ENCODE measurements around the gene PPP2R5B. TPM values are rescaled to one million over a fixed set of nuclear protein-coding genes. Genes with fewer than 3 reads are reported as not detected.

PPP2R5B gene
- total RNA-seq, 1 donor from 2014 or later, result 12.6 TPM

DNA sequence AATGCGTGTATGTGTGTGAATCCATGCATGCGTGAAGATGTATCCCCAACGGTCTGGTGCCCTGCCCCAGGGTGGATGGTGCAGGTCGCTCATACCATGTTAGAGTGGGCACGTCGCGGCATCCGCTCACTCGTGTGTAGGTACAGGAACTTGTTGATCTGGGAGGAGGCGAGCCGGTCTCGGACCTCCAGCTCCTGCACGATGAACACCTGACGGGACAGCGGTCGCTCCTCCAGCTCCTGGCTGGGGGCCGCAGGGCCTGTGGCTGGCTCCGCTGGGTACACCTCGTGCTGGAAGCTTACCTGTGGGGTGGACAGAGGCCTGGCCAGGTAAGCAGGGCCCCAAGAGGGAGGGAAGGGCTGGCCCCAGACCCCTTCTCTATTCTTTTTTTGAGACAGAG lies 25.9 kb upstream of the PPP2R5B start:
- POLR2A ChIA-PET, result interaction anchor here (0.6 to 27.8 kb wide), 2 partner anchors 41 to 82 kb away, joined by 4 to 1194 read pairs; partner anchors contain the start of gene CDC42BPG
- CTCF ChIA-PET, result interaction anchor here (2.4 kb wide), 1 partner anchor 52 kb away, joined by 13 read pairs; no protein-coding TSS in a partner anchor
- intact Hi-C loops (cut with micrococcal nuclease), result no loop called here
- H3K36me3 Mint-ChIP-seq (ENCODE audit: low read depth), result peaks cover 61% of the 10 kb centered on the region
- no peak for ATAC-seq (ENCODE audit: low read depth)
- DNase-seq, result no peak
- H3K27ac Mint-ChIP-seq, result no peak overlapping the region
- TF ChIP-seq, protein P1, sequence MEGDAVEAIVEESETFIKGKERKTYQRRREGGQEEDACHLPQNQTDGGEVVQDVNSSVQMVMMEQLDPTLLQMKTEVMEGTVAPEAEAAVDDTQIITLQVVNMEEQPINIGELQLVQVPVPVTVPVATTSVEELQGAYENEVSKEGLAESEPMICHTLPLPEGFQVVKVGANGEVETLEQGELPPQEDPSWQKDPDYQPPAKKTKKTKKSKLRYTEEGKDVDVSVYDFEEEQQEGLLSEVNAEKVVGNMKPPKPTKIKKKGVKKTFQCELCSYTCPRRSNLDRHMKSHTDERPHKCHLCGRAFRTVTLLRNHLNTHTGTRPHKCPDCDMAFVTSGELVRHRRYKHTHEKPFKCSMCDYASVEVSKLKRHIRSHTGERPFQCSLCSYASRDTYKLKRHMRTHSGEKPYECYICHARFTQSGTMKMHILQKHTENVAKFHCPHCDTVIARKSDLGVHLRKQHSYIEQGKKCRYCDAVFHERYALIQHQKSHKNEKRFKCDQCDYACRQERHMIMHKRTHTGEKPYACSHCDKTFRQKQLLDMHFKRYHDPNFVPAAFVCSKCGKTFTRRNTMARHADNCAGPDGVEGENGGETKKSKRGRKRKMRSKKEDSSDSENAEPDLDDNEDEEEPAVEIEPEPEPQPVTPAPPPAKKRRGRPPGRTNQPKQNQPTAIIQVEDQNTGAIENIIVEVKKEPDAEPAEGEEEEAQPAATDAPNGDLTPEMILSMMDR (IDR thresholded peaks at IDR 0.05), result no peak
- H3K4me3 Mint-ChIP-seq, result no peak overlapping the region
- no peaks in the 10 kb centered on the region for H3K27me3 Mint-ChIP-seq
- H3K4me1 Mint-ChIP-seq, result peaks cover 13% of the 10 kb centered on the region
- no peaks in the 10 kb centered on the region for H3K9me3 Mint-ChIP-seq

DNA sequence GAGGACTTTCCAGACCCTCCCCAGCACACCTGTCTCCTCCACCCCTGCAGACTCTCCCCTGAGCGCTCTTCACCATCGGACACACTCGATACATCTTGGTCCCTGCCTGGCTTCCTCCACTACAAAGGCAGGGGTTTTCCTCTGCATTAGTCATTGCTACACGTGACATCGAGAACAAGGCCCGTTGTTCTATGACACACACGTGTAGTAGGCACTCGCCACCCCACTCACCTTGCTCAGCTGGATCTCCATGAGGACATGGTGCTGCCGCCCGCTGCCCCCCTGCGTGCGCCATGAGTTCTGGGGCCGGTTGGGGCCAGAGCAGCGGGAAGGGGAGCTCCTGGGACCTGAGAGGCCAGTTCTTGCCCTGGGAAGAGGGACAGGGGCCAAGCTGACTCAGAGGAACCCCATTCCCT lies 24.2 kb upstream of the PPP2R5B start:
- no peaks in the 10 kb centered on the region for H3K27me3 Mint-ChIP-seq
- peak overlapping the region; percentile 3 for H3K27ac Mint-ChIP-seq
- no peak for DNase-seq
- H3K9me3 Mint-ChIP-seq, result no peaks in the 10 kb centered on the region
- no peak overlapping the region for H3K4me3 Mint-ChIP-seq
- POLR2A ChIA-PET, result interaction anchor here (1.1 kb wide), 1 partner anchor 13 kb away, joined by 3 read pairs; no protein-coding TSS in a partner anchor
- peaks cover 66% of the 10 kb centered on the region for H3K36me3 Mint-ChIP-seq (ENCODE audit: low read depth)
- H3K4me1 Mint-ChIP-seq, result peaks cover 5% of the 10 kb centered on the region
- CTCF ChIA-PET, result interaction anchor here (1.5 kb wide), 1 partner anchor 56 kb away, joined by 4 read pairs; the partner anchor contains the start of gene CDC42BPG
- ATAC-seq (ENCODE audit: low read depth), result peak; percentile 88
- intact Hi-C loops (cut with micrococcal nuclease), result no loop called here
- TF ChIP-seq, protein P1 (IDR thresholded peaks at IDR 0.05), result no peak

DNA sequence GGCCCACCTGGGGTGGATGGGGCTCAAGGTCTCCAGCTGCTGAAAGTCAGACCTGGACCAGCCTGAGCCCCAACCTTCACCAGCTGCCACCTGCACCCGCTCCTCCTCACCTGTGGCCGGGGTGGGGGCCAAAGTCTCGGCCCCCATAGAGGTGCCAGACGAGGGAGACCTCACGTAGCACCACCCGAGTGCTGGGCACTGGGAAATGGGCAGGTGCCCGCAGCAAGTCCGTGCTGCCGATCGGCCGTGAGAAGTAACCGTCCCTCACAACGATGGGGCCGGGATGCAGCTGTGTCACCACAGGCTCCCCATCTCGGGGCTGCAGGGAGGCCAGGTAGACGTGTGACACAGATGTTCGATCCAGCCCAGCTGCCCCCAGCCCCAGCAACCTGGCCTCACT lies 23.7 kb upstream of the PPP2R5B start:
- POLR2A ChIA-PET, result interaction anchor here (1.1 kb wide), 1 partner anchor 14 kb away, joined by 3 read pairs; no protein-coding TSS in a partner anchor
- ATAC-seq (ENCODE audit: low read depth), result no peak
- no peak overlapping the region for H3K4me3 Mint-ChIP-seq
- no peak overlapping the region for H3K27ac Mint-ChIP-seq
- no peaks in the 10 kb centered on the region for H3K9me3 Mint-ChIP-seq
- peaks cover 67% of the 10 kb centered on the region for H3K36me3 Mint-ChIP-seq (ENCODE audit: low read depth)
- intact Hi-C loops (cut with micrococcal nuclease), result no loop called here
- H3K4me1 Mint-ChIP-seq, result peaks cover 5% of the 10 kb centered on the region
- TF ChIP-seq, protein P1 (IDR thresholded peaks at IDR 0.05), result no peak
- CTCF ChIA-PET, result interaction anchor here (1.5 kb wide), 1 partner anchor 56 kb away, joined by 4 read pairs; the partner anchor contains the start of gene CDC42BPG
- DNase-seq, result no peak
- no peaks in the 10 kb centered on the region for H3K27me3 Mint-ChIP-seq

GRCh38 chr11:64902102-64902900 lies 22.2 kb upstream of the PPP2R5B start:
- TF ChIP-seq, protein P1 (IDR thresholded peaks at IDR 0.05), result no peak

GRCh38 chr11:64903291-64903833 lies 21.1 kb upstream of the PPP2R5B start:
- DNase-seq (no peak), ATAC-seq (ENCODE audit: low read depth) (no peak)
- Mint-ChIP-seq H3K9me3 (no peaks in the 10 kb centered on the region), H3K4me1 (peaks cover 5% of the 10 kb centered on the region), H3K36me3 (ENCODE audit: low read depth) (peaks cover 67% of the 10 kb centered on the region), H3K4me3 (no peak overlapping the region), H3K27me3 (no peaks in the 10 kb centered on the region), H3K27ac (no peak overlapping the region)
- POLR2A ChIA-PET, result no interaction called here
- CTCF ChIA-PET, result no interaction called here
- TF ChIP-seq, protein P1 (IDR thresholded peaks at IDR 0.05), result no peak
- intact Hi-C loops (cut with micrococcal nuclease), result no loop called here

More at GRCh38 chr11:64902102-64902900, 22.2 kb upstream of the PPP2R5B start:
- Mint-ChIP-seq H3K4me3 (no peak overlapping the region), H3K27me3 (no peaks in the 10 kb centered on the region), H3K4me1 (peaks cover 5% of the 10 kb centered on the region), H3K36me3 (ENCODE audit: low read depth) (peaks cover 66% of the 10 kb centered on the region), H3K27ac (no peak overlapping the region), H3K9me3 (no peaks in the 10 kb centered on the region)
- DNase-seq (no peak), ATAC-seq (ENCODE audit: low read depth) (no peak)
- ChIA-PET POLR2A (no interaction called here), CTCF (interaction anchor here (0.7 kb wide), 1 partner anchor 54 kb away, joined by 3 read pairs; no protein-coding TSS in a partner anchor)
- intact Hi-C loops (cut with micrococcal nuclease), result no loop called here
